Globus pallidus (tissue), 1 donor: ENCODE measurements around the gene TM4SF1.
"Not testable (repeated sequence)": the region's sequence is repeated elsewhere in the genome, so short reads cannot be mapped to it uniquely, and the experiment has no call there.

Source experiments
- DNase-seq: peaks from one replicate; pipeline ENCODE4 v3.0.0-alpha.2; 2015; ENCODE audit warnings: low spot score

TM4SF1 gene

DNA sequence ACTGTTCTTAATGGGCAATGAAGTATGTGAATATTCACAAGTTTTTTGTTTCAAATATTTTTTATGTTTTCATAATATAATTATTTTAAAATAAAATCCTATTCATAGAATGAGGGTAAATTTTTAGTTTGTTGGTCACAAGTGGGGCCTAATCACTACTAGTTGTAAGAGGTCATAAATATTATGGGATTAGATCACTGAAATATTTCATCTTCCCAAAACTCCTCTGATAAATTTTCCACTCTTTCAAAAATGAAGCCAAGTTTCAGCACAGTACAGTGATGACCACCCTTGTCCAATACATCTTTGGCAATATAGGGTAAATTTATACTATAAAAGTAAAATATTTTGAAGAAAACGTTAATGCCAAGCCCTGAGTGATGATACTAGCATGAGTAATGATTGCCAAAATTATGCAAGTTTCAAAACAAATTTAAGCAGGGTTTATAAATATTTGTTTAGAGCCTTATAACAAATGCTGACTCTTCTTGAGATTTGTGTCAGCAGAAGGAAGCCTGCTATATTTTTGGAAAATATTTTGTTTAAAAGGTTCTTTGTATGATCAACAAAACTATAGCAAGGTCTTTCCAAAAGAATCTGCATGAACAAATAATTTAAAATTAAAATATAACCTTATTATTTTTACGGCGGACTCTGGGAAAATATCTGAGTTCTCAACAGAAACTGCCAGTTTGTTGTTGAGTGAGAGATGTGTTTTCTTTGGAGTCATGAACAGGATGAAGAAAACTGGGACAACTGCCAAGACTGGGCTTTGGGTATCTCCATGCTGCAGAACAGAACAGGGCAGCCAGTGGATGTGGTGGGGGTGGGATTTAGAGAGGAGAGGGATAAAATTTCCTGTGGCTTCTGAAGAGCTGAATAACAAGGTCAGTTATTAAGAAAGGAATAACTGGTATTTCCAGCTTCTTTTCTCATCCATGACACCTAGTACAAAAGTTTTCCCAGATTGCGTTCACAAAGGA lies 17.9 kb upstream of the TM4SF1 start:
- no peak for DNase-seq

DNA sequence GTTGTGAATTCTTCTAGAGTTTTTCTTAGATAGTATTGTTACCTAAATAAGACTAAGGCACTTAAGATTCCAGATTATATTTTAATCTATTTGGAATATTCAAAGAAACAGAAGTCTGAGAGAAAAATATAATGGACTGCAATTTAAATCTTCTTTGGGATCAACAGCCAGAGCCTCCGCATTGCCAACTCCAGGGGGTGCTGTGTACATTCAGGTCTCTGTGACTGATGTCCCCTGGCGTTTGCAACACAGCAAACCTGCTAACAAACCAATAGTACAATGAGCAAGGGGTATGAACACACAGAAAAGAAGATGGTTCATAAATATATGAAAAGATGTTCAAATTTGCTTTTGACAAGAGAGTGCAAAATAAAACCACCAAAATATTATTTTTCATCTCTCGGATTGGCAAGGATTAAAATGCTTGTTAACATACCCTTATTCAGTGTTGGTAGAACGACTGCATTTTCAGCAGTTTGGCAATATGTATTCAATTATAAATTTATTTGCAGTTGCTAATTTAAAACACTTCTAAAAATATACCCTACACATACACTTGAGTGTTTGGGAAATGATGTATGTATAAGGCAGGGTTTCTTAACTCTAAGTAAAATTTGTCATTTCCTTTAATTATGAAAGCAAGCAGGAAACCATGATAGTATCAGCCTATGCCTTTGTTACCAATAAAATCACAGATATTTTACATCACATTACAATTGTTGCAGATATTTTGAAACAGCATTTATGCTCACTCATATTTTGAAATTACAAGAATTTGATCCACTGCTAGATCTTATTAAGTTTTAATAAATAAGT lies 16.1 kb upstream of the TM4SF1 start:
- DNase-seq: peak; percentile 56

DNA sequence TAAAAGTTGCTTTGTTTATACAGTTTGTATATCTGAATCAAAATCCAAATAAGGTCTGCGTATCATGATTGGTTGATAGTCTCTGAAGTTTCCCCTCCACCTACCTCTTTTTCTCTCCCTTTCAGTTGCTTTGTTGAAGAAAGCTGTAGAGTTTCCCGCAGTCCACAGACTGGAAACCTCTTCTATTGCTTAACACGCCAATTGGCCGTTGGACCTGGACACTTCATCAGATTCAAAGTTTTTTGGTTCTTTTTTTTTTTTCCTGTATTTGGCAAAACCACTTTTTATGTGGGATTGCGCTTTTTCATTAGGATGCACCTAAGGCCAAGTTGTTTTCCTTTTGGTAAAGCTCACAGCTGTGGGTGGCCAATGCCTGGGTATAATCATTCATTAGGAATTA lies 14.5 kb upstream of the TM4SF1 start:
- DNase-seq: no peak

DNA sequence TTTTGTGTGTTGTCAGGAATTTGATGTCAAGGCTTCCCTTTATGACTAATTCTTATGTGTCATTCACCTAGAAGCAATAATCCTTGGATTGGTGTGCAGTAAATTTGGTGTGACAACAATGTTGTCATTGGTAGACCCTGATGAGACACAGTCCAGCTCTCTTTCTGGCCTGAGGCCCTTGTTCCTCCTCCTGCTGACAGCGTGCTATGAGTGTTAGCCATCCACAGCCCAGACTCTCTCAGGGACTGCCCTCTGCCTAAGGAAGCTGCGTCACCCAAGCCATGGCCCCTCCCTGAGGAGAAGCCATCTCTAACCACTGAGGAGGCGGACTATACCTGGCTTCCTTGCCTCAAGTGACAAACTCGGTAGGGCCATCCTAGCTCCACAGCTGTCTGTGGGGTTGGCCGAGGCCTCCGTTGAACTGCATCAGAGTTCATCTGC lies 13.3 kb upstream of the TM4SF1 start:
- no peak for DNase-seq

DNA sequence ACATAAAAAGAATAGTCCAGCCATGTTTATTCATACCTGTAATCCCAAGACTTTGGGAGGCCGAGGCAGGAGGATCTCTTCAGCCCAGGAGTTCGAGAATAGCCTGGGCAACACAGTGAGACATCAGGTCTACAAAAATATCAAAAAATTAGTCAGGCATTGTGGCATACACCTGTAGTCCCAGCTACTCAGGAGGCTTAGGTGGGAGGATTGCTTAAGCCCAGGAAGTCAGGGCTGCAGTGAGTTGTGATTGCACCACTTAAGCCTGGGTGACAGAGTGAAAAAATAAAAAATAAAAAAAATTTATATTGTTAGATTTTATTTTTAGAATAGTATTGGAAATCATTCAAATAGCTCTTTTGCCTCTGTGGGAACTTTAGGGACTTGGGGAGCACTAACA lies 12.8 kb upstream of the TM4SF1 start:
- DNase-seq: no peak

DNA sequence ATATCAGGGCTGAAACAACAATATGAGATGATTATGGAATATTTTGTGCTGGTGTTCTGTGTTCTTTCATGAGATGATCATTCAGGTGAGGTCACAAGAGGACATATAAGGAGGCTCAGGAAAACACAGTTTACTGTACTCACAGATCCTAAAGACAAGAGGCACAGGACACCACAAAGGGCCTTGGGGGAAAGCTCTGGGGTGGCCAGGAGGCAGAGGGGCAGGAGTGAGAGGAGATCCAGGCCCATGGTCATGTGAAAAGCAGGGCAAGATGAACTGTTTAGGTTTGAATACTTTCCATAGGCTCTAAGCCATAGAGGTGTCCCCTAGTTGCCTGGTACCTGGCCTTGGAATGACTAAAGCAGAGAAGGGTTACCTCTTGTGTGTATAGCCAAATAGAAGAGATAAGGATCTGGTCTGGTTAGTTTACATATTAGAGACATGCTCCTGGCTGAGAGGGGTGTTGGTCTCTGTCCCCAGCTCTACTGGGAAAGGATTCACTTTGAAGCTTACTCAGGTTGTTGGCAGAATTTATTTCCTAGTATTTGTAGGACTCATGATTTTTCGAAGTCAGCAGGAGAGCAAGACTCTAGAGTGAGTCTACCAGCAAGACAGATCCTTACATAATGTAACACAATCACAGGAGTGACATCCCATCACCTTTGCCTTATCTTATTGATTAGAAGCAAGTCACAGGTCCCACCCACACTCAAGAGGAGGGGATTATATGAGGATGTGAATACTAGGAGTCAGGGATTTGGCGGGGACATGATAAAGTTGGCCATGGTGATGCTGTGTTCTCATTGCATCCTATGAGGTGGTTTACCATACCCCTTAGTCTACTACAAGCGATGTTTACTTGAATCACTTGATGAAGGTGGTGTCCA lies 11.3 kb upstream of the TM4SF1 start:
- no peak for DNase-seq

GRCh38 chr3:149388001-149388440 lies 10.6 kb upstream of the TM4SF1 start:
- no peak for DNase-seq

GRCh38 chr3:149386299-149386606 lies 8.8 kb upstream of the TM4SF1 start:
- no peak for DNase-seq

- DNase-seq: no peak
Observed at GRCh38 chr3:149385617-149386298, 8.3 kb upstream of the TM4SF1 start.

DNA sequence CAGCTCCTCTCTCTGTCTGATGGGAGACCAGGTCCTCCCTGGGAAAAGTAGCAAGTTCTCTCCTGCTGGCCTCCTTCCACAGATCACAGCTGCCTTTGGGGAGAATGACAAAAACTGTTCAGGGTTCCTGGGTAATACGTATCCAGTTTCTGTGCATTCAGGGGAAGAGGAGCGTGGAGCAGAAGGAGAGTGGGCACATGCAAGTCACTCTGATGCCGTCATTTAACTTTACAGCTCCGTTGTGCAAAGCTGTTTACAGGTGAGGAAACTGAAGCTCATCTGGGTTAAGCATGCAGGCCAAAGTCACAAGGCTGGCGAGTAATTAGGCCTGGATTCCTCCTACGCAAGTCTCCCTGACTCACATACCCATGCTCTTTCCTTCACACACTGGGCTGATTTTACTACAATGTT lies 7.5 kb upstream of the TM4SF1 start:
- DNase-seq: no peak

- no peak for DNase-seq
Observed at GRCh38 chr3:149384167-149384566, 6.7 kb upstream of the TM4SF1 start.

DNA sequence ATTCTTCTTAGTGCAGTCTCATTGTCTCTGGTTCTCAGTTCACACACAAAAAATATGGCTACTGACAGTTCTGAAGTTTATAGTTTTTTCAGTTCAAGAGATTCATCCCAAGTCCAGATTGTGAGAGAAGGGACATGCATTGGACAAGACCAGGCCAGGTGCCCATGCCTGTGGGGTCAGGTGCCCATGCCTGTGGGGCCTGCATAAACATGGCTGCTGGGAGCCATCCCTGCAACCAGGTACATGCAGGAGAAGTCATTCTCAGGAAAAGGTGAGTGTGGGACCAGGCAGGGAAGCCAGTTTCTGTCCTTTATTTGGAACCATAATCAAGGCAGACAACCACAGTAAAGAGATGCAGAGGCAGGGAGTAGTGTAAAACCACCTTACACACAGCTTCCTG lies 6.3 kb upstream of the TM4SF1 start:
- no peak for DNase-seq

DNA sequence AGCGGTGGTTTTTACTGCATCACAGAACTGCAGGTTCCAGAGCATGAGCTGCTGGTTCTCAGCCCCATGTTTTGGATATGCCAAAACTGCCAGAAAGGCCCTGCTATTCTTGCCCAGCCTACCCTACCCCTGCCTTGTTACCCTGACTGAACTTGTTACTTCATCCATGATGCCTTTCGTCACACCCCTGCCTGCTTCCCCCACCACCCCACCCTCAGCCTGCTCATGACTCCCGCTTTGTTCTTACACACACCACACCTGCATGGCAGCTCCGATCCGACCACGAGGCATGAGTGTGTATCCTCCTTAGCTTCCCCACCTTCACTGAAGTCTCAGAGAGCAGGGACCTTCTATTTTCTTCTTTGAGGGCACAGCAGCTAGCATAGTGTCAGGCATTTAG lies 5.1 kb upstream of the TM4SF1 start:
- no peak for DNase-seq

DNA sequence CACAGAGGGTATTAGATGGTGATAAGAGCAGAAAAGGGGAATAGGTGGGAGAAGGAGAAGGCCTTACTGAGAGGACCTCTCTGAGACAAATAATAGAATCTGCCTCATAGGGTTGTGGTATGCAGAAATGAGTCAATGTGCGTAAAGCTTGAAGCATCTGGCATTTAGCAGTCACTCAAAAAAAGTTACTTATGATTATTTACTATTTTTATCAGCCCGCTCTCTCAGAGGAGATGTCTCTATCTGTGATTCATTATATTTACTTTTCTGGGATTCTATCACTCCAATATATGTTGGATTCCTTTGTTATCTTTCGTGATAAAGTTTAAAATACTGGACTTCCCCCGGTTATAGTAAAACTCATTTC lies 4.6 kb upstream of the TM4SF1 start:
- DNase-seq: no peak

GRCh38 chr3:149381173-149382100 lies 4.0 kb upstream of the TM4SF1 start:
- DNase-seq: no peak

DNA sequence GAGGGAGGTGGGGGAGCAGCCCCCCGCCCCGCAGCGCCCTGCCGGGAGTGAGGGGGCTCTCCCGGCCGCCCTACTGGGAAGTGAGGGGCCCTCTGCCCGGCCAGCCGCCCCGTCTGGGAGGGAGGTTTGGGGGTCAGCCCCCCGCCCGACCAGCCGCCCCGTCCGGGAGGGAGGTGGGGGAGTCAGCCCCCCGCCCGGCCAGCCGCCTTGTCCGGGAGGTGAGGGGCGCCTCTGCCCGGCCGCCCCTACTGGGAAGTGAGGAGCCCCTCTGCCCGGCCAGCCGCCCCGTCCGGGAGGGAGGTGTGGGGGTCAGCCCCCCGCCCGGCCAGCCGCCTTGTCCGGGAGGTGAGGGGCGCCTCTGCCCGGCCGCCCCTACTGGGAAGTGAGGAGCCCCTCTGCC lies 2.8 kb upstream of the TM4SF1 start:
- DNase-seq: not testable (repeated sequence)

- no peak for DNase-seq
Observed at GRCh38 chr3:149378478-149379309, 1.2 kb upstream of the TM4SF1 start.

DNA sequence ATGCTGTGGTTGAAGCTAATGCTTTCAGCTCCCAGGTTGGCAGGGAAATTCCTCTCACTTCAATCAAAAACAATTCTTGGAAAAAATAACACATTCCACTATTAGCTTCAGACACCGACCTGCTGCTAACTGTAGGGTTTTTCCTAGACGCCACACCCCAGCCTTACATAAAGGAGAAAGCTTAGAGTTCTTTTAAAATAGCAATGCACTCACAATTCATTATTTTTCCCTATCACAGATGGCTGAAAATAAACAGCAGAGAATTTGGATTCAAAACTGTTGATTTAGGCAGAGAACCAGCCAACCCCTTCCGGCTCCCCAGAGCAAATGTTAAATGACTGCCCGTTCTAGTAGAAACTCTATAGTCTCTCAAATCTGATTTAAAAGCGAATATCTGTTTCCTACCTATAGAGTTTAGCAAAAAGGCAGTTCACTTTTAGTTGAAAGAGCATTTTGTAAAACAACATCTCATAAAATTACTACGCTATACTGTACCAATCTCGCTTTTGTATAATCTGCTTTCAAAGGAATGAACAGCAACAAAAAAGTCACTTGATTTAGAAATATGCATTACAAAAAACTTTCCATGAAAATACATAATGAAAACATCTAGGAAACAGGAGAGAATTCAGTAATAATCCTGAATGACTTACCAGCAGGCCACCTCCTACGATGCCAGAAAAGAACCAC lies 586 bp downstream of the TM4SF1 start:
- DNase-seq: no peak
